Thyroid gland (tissue), 4 donors: ENCODE measurements around the gene VAMP5.

Source experiments
- POLR2A ChIP-seq, 2 donors: fragments of 450-650 bp; IDR thresholded peaks; one replicate each; pipeline ENCODE4 v1.6.1; 2017; ENCODE audit warnings: antibody characterized with exemption in 2 of 2, mild to moderate bottlenecking in 2 of 2, moderate library complexity in 1 of 2
- TF ChIP-seq, protein P1 (sequence below), 6 experiments: fragments of 200-600 bp in 3 of 6; fragments of 450-650 bp in 3 of 6; sonication (generic) in 3 of 6; IDR thresholded peaks; one replicate each; pipeline ENCODE4 v1.5.1; 2016 to 2019; ENCODE audit warnings: antibody characterized with exemption in 6 of 6, mild to moderate bottlenecking in 2 of 6, inconsistent platforms in 1 of 6, moderate library complexity in 1 of 6

DNA sequence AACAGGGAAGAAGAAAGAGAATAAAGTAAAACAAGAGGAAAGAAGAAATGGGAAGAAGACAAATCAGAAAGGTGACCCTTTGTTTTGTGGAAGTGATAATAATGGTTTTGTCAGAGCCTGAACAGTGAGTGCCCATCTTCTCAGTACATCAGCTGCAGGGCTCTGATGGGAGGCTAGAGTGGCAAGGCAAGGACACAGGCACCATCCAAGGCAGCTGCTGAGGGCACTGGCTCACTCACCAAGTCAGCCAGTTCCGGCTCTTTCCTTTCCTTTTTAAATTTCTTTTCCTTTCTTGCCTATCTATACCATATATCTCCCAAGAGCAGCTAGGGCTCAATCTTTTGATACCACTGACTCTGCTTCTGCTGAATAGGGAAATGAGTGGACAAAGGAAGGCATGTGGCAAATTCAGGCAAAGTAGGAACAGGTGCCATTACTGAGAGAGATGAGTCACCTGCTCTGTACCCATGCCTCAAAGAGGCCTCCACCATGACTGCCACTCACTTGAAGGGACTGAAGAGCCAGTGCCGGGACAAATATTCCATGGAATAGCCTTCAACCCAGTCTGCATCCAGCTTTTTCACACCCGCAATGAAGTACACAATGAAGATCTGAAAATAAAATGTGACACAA, 29.1 kb upstream of the VAMP5 start:
- TF ChIP-seq, protein P1, sequence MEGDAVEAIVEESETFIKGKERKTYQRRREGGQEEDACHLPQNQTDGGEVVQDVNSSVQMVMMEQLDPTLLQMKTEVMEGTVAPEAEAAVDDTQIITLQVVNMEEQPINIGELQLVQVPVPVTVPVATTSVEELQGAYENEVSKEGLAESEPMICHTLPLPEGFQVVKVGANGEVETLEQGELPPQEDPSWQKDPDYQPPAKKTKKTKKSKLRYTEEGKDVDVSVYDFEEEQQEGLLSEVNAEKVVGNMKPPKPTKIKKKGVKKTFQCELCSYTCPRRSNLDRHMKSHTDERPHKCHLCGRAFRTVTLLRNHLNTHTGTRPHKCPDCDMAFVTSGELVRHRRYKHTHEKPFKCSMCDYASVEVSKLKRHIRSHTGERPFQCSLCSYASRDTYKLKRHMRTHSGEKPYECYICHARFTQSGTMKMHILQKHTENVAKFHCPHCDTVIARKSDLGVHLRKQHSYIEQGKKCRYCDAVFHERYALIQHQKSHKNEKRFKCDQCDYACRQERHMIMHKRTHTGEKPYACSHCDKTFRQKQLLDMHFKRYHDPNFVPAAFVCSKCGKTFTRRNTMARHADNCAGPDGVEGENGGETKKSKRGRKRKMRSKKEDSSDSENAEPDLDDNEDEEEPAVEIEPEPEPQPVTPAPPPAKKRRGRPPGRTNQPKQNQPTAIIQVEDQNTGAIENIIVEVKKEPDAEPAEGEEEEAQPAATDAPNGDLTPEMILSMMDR (IDR thresholded peaks at IDR 0.05) = no peak
- TF ChIP-seq POLR2A (IDR thresholded peaks at IDR 0.05) = no peak
